Endothelial cell (in vitro differentiated cells): Measurements from ENCODE around the gene NMT2. TPM values are rescaled to one million over a fixed set of nuclear protein-coding genes. Genes with fewer than 3 reads are reported as not detected.

Experiments
- DNase-seq: peaks from one replicate; pipeline ENCODE4 v3.0.0; 2021; ENCODE audit warnings: low spot score
- H3K27ac Mint-ChIP-seq: one replicate; pipeline ENCODE4 v1.8.0; 2021; ENCODE audit warnings: mixed read lengths, inconsistent platforms; ENCODE audit not compliant: unreplicated experiment
- H3K27me3 Mint-ChIP-seq: one replicate; pipeline ENCODE4 v1.8.0; 2021; ENCODE audit warnings: mild to moderate bottlenecking, moderate library complexity, mixed read lengths, inconsistent platforms; ENCODE audit not compliant: unreplicated experiment
- H3K36me3 Mint-ChIP-seq: one replicate; pipeline ENCODE4 v1.8.0; 2021; ENCODE audit warnings: mild to moderate bottlenecking, low read depth, mixed read lengths, inconsistent platforms; ENCODE audit not compliant: unreplicated experiment
- H3K4me1 Mint-ChIP-seq: one replicate; pipeline ENCODE4 v1.8.0; 2021; ENCODE audit warnings: mild to moderate bottlenecking, mixed read lengths, inconsistent platforms; ENCODE audit not compliant: unreplicated experiment
- H3K4me3 Mint-ChIP-seq: one replicate; pipeline ENCODE4 v1.8.0; 2021; ENCODE audit warnings: mild to moderate bottlenecking, mixed read lengths, inconsistent platforms; ENCODE audit not compliant: unreplicated experiment
- H3K9me3 Mint-ChIP-seq: one replicate; pipeline ENCODE4 v1.8.0; 2021; ENCODE audit warnings: mixed read lengths, inconsistent platforms; ENCODE audit not compliant: unreplicated experiment
- total RNA-seq: library from RNA; stranded (reverse); fragmentation: NEBNext Ultra II Directional; extraction: Animal tissue kit (Norgen Biotek cat#: 25700); gene quantifications from one replicate; pipeline ENCODE4 v1.2.1, GENCODE V29; 2021; ENCODE audit not compliant: unreplicated experiment
- TF ChIP-seq, protein P1 (sequence below): fragments of 200-600 bp; sonication (generic); IDR thresholded peaks from one replicate; pipeline ENCODE4 v1.5.0; 2021; ENCODE audit warnings: antibody characterized with exemption; ENCODE audit not compliant: unreplicated experiment

Gene NMT2
- total RNA-seq, 1 donor from 2014 or later: 7.4 TPM

DNA sequence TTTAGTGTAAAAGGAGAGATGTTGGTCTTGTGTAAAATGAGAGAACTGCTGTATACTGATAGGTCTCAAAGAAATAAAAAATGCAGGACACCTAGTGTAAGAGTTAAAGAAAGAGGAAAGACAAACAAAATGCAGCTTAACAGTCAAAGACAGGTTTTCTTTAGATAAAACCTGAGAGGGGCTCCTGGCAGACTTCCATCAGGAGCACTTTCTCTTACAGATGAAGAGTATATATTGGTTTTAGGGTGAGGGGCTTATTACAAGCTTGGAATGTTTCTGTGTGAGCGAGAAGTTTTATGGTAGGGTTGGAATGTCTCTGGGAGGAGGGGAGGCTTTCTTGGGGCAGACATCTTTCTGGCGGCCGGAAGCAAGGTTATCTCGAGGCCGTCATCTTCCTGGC lies 96.1 kb downstream of the NMT2 start:
- H3K4me3 Mint-ChIP-seq: no peak overlapping the region
- H3K4me1 Mint-ChIP-seq: no peaks in the 10 kb centered on the region
- no peak for DNase-seq
- peaks cover 6% of the 10 kb centered on the region for H3K36me3 Mint-ChIP-seq
- TF ChIP-seq, protein P1, sequence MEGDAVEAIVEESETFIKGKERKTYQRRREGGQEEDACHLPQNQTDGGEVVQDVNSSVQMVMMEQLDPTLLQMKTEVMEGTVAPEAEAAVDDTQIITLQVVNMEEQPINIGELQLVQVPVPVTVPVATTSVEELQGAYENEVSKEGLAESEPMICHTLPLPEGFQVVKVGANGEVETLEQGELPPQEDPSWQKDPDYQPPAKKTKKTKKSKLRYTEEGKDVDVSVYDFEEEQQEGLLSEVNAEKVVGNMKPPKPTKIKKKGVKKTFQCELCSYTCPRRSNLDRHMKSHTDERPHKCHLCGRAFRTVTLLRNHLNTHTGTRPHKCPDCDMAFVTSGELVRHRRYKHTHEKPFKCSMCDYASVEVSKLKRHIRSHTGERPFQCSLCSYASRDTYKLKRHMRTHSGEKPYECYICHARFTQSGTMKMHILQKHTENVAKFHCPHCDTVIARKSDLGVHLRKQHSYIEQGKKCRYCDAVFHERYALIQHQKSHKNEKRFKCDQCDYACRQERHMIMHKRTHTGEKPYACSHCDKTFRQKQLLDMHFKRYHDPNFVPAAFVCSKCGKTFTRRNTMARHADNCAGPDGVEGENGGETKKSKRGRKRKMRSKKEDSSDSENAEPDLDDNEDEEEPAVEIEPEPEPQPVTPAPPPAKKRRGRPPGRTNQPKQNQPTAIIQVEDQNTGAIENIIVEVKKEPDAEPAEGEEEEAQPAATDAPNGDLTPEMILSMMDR: no peak
- no peaks in the 10 kb centered on the region for H3K9me3 Mint-ChIP-seq
- H3K27ac Mint-ChIP-seq: no peak overlapping the region
- H3K27me3 Mint-ChIP-seq: peaks cover 2% of the 10 kb centered on the region

DNA sequence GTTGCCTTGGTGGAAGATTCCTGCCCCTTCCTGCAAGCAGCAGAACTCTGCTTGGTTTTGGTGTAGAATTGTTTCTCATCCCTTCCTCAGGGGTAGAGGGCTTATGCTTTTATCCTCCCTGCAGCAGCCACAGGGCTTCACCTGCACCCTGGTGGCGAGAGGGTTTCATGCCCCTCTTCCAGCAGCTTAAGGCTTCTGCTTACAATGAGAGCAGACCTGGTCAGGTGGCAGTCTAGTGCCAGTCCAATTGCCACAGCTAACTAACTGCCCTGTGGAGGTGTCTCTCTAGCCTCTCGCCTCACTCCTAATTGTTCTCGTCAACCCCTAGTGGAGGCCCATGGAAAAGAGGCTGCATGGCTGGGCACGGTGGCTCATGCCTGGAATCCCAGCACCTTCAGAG lies 99.3 kb downstream of the NMT2 start:
- Mint-ChIP-seq H3K36me3 (peaks cover 6% of the 10 kb centered on the region), H3K27me3 (peaks cover 2% of the 10 kb centered on the region), H3K27ac (no peak overlapping the region), H3K4me3 (no peak overlapping the region), H3K4me1 (no peaks in the 10 kb centered on the region), H3K9me3 (no peaks in the 10 kb centered on the region)
- DNase-seq: no peak
- TF ChIP-seq, protein P1: no peak

DNA sequence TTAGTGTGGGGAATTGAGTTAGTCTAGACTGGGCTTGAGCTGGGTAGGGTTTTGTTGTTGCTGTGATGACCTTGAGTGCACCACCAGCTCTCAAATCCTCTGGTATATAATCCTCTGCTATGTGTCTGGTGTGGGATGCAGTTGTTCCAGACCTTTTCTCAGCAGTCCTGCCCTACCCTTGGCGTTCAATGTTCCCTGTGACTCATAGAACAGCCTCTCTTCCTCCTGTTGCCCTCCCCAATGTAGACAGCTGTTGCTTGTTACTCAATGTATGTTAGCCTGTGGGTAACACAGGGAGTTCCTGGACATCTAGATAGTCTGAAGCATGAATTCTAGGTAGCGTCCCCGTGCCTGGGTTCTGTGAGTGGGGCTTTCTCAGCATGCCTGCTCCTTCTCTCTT lies 99.7 kb downstream of the NMT2 start:
- TF ChIP-seq, protein P1: no peak
- Mint-ChIP-seq H3K4me1 (no peaks in the 10 kb centered on the region), H3K4me3 (no peak overlapping the region), H3K27ac (no peak overlapping the region), H3K9me3 (no peaks in the 10 kb centered on the region), H3K27me3 (peaks cover 2% of the 10 kb centered on the region), H3K36me3 (peaks cover 6% of the 10 kb centered on the region)
- DNase-seq: no peak

DNA sequence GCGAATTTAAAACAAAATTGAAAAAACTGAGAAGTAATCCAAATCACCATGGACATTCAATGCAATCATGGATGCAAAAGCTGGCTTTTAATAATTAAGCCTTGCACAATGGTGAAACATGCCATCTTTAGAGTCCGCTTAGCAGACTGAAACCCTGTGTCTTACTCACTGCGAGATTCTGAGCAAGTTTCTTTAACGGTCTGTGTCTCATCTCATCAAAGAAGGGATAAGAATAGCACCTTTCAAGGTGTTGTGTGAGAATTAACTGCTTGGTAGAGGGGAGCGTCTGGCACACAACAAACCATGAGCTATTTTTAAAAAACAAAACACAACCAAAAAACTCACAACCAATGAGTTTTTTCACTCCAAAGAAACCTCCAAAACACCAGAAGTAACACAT lies 101.3 kb downstream of the NMT2 start:
- no peaks in the 10 kb centered on the region for H3K4me1 Mint-ChIP-seq
- TF ChIP-seq, protein P1: no peak
- no peak overlapping the region for H3K4me3 Mint-ChIP-seq
- no peak overlapping the region for H3K27ac Mint-ChIP-seq
- peaks cover 1% of the 10 kb centered on the region for H3K36me3 Mint-ChIP-seq
- H3K27me3 Mint-ChIP-seq: peaks cover 2% of the 10 kb centered on the region
- DNase-seq: no peak
- H3K9me3 Mint-ChIP-seq: no peaks in the 10 kb centered on the region

DNA sequence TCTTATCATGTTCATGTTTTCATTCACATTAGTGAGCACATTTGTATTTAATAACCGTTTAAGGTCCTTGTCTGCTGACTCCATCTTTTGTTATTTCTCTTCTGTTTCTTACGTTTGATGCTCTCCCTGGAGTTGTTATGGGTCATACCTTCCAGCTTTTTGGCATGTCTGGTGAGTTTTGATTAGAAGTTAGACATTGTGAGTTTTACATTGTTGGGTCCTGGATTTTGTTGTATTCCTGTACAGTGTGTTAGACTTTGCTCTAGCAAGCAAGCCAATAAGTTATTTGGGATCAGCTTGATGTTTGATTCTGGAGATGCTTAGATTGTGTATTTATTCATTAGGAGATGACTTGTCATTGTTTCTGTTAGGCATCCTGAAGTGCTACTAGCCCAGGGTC lies 107.9 kb downstream of the NMT2 start:
- H3K4me3 Mint-ChIP-seq: no peak overlapping the region
- H3K4me1 Mint-ChIP-seq: no peaks in the 10 kb centered on the region
- H3K36me3 Mint-ChIP-seq: peaks cover 8% of the 10 kb centered on the region
- TF ChIP-seq, protein P1: no peak
- H3K27ac Mint-ChIP-seq: no peak overlapping the region
- H3K27me3 Mint-ChIP-seq: no peaks in the 10 kb centered on the region
- peaks cover 5% of the 10 kb centered on the region for H3K9me3 Mint-ChIP-seq
- DNase-seq: no peak
